Psoas muscle (tissue), 8 donors: ENCODE measurements around the gene MEX3C. TPM values are rescaled to one million over a fixed set of nuclear protein-coding genes. Genes with fewer than 3 reads are reported as not detected.
A peak's percentile ranks its signal among the peaks of the same experiment; 100 is the strongest.

ENCODE experiments used
- ATAC-seq, 4 donors: fragments of 200-7000 bp; cut with Tn5 transposase; one replicate each; pipeline ENCODE4 v1.9.1; 2020; ENCODE audit warnings: moderate library complexity in 3 of 4, mild to moderate bottlenecking in 2 of 4
- DNase-seq, 2 donors: peaks; one replicate each; pipeline ENCODE4 v3.0.0-alpha.2; 2020
- H3K27ac ChIP-seq: fragments of 200-600 bp; one replicate; pipeline ENCODE4 v1.8.0; 2022
- H3K27me3 ChIP-seq, 3 donors: fragments of 200-600 bp in 1 of 3; one replicate each; pipeline versions ENCODE4 v1.6.1 to v1.8.0; 2013 to 2022; ENCODE audit warnings: low read length in 2 of 3, mild to moderate bottlenecking in 2 of 3, moderate library complexity in 1 of 3; ENCODE audit not compliant: insufficient read depth in 3 of 3
- H3K36me3 ChIP-seq, 2 donors: fragments of 200-600 bp in 1 of 2; one replicate each; pipeline versions ENCODE4 v1.6.1 to v1.8.0; 2013 to 2022; ENCODE audit warnings: low read depth in 1 of 2, mild to moderate bottlenecking in 1 of 2, moderate library complexity in 1 of 2; ENCODE audit not compliant: insufficient read depth in 1 of 2
- H3K4me1 ChIP-seq: fragments of 200-600 bp; one replicate; pipeline ENCODE4 v1.8.0; 2022
- H3K4me3 ChIP-seq: fragments of 200-600 bp; one replicate; pipeline ENCODE4 v1.8.0; 2022; ENCODE audit warnings: mild to moderate bottlenecking
- H3K9me3 ChIP-seq: fragments of 200-600 bp; one replicate; pipeline ENCODE4 v1.8.0; 2022
- WGBS, 3 donors: extraction: QIAGEN DNeasy Blood & Tissue Kit; methylation state at CpG; one replicate each; pipeline versions ENCODE4 v1.1.6 to v1.1.7; 2013; 5-methylcytosine and 5-hydroxymethylcytosine counted together
- intact Hi-C, 2 donors: fragments of 100-400 bp; cut with DNase I; formaldehyde crosslinking; loops; one replicate each; pipeline versions ENCODE4 v1.11.0 to v1.14.2; 2022
- polyA plus RNA-seq, 3 donors: library from polyadenylated mRNA; stranded (reverse); fragments of 200-250 nt; gene quantifications; one replicate each; pipeline ENCODE4 v1.2.3, GENCODE V29; 2013
- total RNA-seq, 4 donors: library from RNA; stranded (reverse); fragmentation: NEBNext Ultra II Directional in 2 of 4; extraction: Animal tissue kit (Norgen Biotek cat#: 25700) in 2 of 4; gene quantifications; one replicate each; pipeline versions ENCODE4 v1.2.1 to v1.2.4, GENCODE V29; 2021 to 2023
- TF ChIP-seq, protein P1 (sequence below): fragments of 200-600 bp; IDR thresholded peaks from one replicate; pipeline ENCODE4 v1.8.0; 2022; ENCODE audit warnings: antibody characterized with exemption
- donor health status: healthy with polysubstance abuse.
- donor health status: DM: no; HTN: no; CAD: no; lungs with moderate emphysema.
- donor health status: Bipolar disorder and iron deficiency.
- donor health status: healthy.
- donor health status: DM: yes; HTN: yes; CAD: no.
- donor health status: DM: no; HTN: no; CAD: no.
- donor health status: DM: no; HTN: no; CAD: no.
- donor health status: DM: yes; HTN: yes; CAD: no.

MEX3C gene
- total and polyA plus RNA-seq, 7 donors: 5.1 to 15.1 (median 13.6) TPM

DNA sequence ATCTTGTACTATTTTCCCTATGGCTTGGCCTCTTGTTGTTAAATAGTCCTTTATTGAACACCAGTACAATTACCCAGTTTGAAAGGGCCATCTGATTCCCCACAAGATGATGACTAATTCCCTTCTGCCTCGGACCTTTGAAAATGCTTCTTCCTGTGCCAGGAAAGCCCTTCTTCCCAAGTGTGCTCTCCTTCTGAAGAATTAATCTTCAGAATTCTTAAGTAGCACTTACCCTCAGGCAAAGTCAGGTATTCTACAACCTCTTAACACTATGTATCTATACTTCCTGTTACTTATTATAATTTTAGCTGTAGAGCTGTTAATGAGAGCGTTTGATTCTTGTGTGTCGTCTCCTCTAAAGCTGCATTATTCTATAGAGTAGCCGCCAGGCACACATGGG, 28.6 kb upstream of the MEX3C start:
- no peaks in the 10 kb centered on the region for H3K4me1 ChIP-seq
- no peaks in the 10 kb centered on the region for H3K9me3 ChIP-seq
- ATAC-seq: no peak
- no peak overlapping the region for H3K4me3 ChIP-seq
- no peaks in the 10 kb centered on the region for H3K27me3 ChIP-seq
- no peak for DNase-seq
- WGBS, 3 donors: 86 to 87% (median 87%) methylated on average over 4 of the region's 4 CpGs
- no peak overlapping the region for H3K27ac ChIP-seq
- no peaks in the 10 kb centered on the region for H3K36me3 ChIP-seq
- intact Hi-C loops: no loop called here
- TF ChIP-seq, protein P1, sequence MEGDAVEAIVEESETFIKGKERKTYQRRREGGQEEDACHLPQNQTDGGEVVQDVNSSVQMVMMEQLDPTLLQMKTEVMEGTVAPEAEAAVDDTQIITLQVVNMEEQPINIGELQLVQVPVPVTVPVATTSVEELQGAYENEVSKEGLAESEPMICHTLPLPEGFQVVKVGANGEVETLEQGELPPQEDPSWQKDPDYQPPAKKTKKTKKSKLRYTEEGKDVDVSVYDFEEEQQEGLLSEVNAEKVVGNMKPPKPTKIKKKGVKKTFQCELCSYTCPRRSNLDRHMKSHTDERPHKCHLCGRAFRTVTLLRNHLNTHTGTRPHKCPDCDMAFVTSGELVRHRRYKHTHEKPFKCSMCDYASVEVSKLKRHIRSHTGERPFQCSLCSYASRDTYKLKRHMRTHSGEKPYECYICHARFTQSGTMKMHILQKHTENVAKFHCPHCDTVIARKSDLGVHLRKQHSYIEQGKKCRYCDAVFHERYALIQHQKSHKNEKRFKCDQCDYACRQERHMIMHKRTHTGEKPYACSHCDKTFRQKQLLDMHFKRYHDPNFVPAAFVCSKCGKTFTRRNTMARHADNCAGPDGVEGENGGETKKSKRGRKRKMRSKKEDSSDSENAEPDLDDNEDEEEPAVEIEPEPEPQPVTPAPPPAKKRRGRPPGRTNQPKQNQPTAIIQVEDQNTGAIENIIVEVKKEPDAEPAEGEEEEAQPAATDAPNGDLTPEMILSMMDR: no peak

DNA sequence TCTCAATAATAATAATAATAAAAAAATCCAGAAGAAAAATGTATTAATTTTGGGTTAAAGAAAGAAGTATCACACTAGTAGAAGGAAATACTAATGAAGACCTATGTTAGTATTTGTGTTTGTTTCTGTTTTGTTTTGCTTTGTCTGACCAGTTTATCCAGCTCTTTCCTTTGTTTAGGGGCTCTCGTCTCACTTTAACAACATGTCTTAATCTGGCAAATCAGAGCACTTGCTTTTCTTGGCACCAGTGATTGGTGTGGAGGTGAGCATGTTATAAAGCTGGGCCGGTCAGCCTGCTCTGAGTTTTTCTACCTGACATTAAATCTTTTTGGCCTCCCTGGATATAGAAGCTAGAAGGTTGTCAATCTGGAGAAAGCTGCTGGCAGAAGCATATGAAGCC, 15.1 kb upstream of the MEX3C start:
- Histone ChIP-seq H3K27me3 (no peaks in the 10 kb centered on the region), H3K4me3 (no peak overlapping the region), H3K4me1 (no peaks in the 10 kb centered on the region), H3K9me3 (no peaks in the 10 kb centered on the region), H3K27ac (no peak overlapping the region), H3K36me3 (no peaks in the 10 kb centered on the region)
- TF ChIP-seq, protein P1: no peak
- intact Hi-C loops: no loop called here
- 62 to 80% (median 68%) methylated on average over 2 of the region's 2 CpGs for WGBS, 3 donors
- no peak for DNase-seq
- no peak for ATAC-seq

DNA sequence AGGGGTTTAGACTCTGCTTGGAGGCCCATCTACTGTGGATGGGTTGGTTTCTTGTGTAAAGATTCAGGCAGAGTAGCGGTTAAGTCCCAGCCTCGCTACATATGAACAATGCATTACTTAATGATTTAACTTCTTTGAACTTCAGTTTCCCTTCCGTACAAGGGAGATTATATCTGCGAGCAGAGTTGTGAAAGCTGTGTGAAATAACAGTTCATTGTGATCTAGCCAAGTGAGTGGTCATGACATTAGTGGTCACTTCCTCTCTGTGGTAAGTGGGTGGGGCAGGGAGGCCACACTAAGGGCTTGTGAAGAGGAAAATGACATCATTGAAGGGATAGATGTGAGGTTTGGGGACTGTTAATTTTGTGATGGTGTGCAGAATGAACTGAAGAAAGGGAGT, 14.1 kb upstream of the MEX3C start:
- no peaks in the 10 kb centered on the region for H3K36me3 ChIP-seq
- H3K4me1 ChIP-seq: no peaks in the 10 kb centered on the region
- H3K9me3 ChIP-seq: no peaks in the 10 kb centered on the region
- H3K27ac ChIP-seq: peak overlapping the region; percentile 9
- no peak overlapping the region for H3K4me3 ChIP-seq
- WGBS, 3 donors: 48 to 59% (median 59%) methylated on average over 4 of the region's 4 CpGs
- TF ChIP-seq, protein P1: no peak
- intact Hi-C loops: no loop called here
- ATAC-seq (peak; percentile 21 to 54 (median 48)), DNase-seq (peak; percentile 22 to 52)
- H3K27me3 ChIP-seq: no peaks in the 10 kb centered on the region

DNA sequence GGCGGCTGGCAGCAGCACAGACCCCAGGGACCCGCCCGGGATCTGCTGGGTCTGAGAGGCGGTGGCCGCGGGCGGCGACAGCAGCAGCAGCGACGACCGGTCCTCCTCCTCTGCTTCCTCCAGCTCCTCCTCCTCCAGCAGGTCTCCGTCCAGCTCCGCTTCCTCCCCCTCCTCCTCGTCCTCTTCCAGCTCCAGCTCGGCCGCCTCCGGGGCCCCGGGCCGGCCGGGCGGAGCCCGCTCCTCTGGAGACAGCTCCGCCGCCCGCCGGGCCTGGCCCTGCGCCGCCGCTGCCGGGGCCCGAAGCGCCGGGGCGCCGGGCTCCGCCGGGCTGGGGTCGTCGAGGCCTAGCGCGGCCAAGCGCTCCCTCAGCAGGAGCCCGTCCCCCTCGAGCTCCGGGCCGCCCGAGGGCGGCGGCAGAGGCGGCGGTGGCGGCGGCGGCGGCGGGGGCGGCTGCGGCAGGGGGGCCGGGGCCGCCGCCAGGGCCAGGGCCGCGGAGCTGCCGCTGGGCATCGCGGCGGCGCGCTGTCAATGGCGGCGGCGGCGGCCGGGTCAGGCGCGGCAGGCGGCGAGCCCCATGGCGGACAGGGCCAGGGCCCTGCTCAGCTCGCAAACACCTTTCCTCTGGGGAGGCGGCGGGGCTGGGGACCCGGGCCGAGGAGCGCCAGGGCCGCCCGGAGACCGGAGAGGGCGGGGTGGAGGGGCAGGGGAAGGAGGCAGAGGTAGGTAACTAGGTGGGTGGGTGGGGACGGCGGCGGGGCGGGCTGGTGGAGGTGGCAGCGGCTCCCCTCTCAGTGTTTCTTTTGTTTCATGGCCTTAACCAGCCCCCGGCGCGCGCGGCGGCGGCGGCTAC, 445 bp downstream of the MEX3C start:
- intact Hi-C loops: loop anchor here in 1 of 2 donors (5.0 to 10.0 kb wide), 2 partner anchors 230 to 912 kb away; partner anchors contain the start of genes CXXC1, ELAC1 and MBD1
- TF ChIP-seq, protein P1: no peak
- H3K27me3 ChIP-seq: no peaks in the 10 kb centered on the region
- peak in 3 of 4 donors; percentile 22 to 43 (median 40) for ATAC-seq
- WGBS, 3 donors: 0 to 1% (median 0%) methylated on average over 43 to 102 of the region's 102 CpGs
- peak in 1 of 2 donors; percentile 82 for DNase-seq
- no peaks in the 10 kb centered on the region for H3K9me3 ChIP-seq
- H3K36me3 ChIP-seq: no peaks in the 10 kb centered on the region
- peaks cover 33% of the 10 kb centered on the region for H3K4me1 ChIP-seq
- H3K27ac ChIP-seq: peak overlapping the region; percentile 88
- peak overlapping the region; percentile 91 for H3K4me3 ChIP-seq
